GM12875 (cell line): ENCODE measurements around the gene EPN1.

Source experiments
- H3K4me3 ChIP-seq: one replicate; pipeline ENCODE4 v1.5.1; 2011; ENCODE audit warnings: low read depth, low read length, control low read depth
- TF ChIP-seq, protein P1 (sequence below): IDR thresholded peaks from 2 replicates; pipeline ENCODE4 v1.5.1; 2011; ENCODE audit warnings: low read depth, mild to moderate bottlenecking, control low read depth, inconsistent platforms, low read length, moderate library complexity, borderline replicate concordance; ENCODE audit not compliant: insufficient read depth

The EPN1 gene

DNA sequence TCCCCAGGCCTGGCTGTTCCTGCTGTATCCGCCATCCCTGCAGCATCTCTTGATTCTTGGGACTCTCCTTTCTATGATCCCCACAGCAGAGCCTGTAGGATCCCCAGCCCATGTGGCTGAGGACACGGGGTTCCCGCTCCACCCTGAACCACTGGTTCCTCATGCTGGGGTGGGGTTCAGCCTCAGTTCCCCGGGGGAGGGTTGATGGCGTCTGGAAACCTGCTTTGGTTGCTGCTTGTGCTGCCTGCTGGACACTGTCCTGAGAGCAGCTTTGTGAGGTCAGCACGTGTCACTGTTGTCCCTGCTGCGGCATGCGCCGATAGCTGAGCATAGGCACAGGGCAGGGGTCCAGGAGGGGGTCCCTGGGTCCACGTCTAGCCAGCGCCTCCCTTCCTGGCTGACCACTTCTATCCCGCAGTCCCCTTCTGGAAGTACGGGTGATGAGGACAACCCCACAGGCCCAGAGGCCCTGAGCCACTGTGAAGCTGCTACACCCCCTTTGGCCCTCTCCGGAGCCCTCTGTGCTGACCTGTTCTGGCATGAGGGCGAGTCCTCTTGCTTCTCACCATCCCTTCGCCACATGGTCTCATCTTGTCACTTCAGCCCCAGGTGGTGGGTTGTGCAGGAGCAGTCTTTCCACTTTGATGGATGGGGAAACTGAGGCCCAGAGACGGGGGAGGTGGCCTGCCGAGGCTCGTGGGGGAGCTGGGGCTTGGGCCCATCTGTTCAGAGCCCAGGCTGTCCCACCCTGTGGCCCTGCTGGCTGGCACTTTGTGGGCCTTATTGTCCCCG, 5.5 kb downstream of the EPN1 start:
- TF ChIP-seq, protein P1, sequence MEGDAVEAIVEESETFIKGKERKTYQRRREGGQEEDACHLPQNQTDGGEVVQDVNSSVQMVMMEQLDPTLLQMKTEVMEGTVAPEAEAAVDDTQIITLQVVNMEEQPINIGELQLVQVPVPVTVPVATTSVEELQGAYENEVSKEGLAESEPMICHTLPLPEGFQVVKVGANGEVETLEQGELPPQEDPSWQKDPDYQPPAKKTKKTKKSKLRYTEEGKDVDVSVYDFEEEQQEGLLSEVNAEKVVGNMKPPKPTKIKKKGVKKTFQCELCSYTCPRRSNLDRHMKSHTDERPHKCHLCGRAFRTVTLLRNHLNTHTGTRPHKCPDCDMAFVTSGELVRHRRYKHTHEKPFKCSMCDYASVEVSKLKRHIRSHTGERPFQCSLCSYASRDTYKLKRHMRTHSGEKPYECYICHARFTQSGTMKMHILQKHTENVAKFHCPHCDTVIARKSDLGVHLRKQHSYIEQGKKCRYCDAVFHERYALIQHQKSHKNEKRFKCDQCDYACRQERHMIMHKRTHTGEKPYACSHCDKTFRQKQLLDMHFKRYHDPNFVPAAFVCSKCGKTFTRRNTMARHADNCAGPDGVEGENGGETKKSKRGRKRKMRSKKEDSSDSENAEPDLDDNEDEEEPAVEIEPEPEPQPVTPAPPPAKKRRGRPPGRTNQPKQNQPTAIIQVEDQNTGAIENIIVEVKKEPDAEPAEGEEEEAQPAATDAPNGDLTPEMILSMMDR = no peak
- no peak overlapping the region for H3K4me3 ChIP-seq

DNA sequence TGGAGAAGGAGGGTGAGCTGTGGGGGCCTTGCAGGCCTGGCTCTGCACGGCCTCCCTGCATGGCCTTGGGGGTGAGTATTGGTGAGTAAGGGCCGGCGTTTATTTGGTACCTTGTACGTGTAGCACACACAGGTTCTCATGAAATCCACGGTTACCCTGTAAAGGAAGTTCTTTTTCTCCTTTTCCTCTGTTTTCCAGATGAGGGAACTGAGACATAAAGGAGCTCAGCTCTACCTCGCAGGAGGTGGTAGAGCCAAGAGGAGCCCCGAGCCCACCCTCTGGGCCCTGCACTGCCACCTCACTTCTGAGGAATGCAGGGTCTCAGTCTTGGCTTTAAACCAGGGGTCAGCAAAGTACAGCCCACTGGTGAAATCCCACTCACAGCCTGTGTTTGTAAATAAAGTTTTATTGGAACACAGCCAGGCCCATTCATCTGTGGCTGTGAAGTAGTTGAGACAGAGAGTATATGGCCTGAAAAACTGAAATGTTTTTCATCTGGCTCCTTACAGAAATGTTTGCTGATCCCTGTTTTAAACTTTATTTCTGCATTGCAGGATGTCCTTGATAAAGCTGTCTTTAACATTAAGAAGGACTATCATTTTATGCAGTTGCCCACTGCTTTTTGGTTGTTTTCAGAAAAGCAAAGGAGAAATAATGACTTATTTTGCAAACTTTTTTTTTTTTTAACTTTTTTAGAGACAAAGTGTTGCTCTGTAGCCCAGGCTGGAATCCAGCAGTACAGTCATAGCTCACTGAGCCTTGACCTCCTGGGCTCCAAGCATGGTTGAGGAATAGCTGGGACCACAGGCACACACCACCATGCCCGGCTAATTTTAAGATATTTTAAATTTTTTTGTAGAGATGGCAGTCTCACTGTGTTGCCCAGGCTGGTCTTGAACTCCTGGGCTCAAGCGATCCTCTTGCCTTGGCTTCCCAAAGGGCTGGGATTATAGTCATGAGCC, 6.4 kb downstream of the EPN1 start:
- TF ChIP-seq, protein P1 = no peak
- no peak overlapping the region for H3K4me3 ChIP-seq

DNA sequence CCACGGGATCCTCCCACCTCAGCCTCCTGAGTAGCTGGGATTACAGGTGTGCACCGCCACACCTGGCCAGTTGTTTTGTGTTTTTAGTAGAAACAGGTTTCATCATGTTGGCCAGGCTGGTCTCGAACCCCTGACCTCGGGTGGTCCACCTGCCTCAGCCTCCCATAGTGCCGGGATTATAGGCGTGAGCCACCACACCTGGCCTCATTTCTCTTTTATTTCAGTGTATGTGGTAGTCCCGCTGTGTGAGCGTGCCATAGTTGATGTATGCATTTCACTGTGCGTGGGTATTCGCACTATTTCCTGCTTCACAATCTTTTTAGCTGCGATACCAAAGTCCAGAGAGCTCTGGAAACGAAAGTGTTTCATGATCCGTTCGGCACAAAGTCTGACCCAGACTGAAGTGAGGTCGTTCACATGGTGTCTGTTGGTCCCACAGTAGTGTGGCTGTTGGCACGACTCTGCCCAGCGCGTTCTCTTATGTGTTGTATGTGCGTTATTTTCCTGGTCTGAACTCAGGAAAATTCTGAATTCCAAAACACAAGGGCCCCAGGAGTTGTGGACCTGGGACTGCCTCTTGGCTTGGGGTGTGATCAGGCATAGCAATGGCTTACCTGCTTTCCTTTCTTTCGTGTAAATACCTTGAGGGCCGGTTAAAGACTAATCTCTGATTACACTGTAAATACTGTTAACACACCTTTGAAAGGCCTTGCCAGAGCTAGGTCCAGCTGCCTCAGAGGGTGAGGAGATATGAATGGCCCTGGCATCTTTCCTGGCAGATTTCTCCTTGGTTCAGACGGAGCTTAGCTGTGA, 8.6 kb downstream of the EPN1 start:
- TF ChIP-seq, protein P1 = no peak
- no peak overlapping the region for H3K4me3 ChIP-seq

- TF ChIP-seq, protein P1 = no peak
- H3K4me3 ChIP-seq = no peak overlapping the region
These were observed 10.1 kb downstream of the EPN1 start for GRCh38 chr19:55684946-55685681.

DNA sequence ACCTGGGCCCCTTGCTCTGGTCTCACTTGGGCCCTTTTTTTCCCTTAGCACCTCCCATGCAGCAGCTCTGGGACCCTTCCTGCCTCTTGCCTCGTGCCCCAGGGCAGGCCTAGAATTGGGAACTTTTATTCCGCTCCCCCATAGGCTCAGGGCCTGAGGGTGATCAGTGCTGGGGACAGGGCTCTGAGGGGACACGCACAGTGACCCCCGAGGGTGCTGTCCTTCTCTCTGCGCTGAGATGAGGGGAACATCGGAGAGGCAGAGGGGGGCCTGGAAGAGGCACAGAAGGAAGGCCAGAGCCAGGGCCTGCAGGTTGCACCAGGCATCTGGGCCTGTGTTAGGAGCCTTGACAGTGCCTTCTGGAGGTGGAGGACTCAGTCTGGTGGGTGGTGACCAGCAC, 10.8 kb downstream of the EPN1 start:
- TF ChIP-seq, protein P1 = no peak
- H3K4me3 ChIP-seq = no peak overlapping the region

- H3K4me3 ChIP-seq = no peak overlapping the region
- TF ChIP-seq, protein P1 = no peak
These were observed 11.5 kb downstream of the EPN1 start for GRCh38 chr19:55686311-55687050.
